ENCODE measurements around the gene PGM1.

GRCh38 chr1:63653976-63654375 is 60.8 kb downstream of the PGM1 start:
- TF ChIP-seq CTCF (IDR thresholded peaks at IDR 0.05; ENCODE audit: low read length) = no peak
- TF ChIP-seq EZH2 (IDR thresholded peaks at IDR 0.05; ENCODE audit: borderline replicate concordance, low read length) = no peak

All from OCI-LY1 (cell line).